Measurements from ENCODE around the gene E4F1.

E4F1 gene

GRCh38 chr16:2177561-2177960, 45.8 kb upstream of the E4F1 start:
- no peak overlapping the region for H3K4me3 ChIP-seq
- no peak overlapping the region for H3K27ac ChIP-seq
- no peak for TF ChIP-seq CTCF (IDR thresholded peaks at IDR 0.05)
- DNase-seq (ENCODE audit: low spot score), result no peak

DNA sequence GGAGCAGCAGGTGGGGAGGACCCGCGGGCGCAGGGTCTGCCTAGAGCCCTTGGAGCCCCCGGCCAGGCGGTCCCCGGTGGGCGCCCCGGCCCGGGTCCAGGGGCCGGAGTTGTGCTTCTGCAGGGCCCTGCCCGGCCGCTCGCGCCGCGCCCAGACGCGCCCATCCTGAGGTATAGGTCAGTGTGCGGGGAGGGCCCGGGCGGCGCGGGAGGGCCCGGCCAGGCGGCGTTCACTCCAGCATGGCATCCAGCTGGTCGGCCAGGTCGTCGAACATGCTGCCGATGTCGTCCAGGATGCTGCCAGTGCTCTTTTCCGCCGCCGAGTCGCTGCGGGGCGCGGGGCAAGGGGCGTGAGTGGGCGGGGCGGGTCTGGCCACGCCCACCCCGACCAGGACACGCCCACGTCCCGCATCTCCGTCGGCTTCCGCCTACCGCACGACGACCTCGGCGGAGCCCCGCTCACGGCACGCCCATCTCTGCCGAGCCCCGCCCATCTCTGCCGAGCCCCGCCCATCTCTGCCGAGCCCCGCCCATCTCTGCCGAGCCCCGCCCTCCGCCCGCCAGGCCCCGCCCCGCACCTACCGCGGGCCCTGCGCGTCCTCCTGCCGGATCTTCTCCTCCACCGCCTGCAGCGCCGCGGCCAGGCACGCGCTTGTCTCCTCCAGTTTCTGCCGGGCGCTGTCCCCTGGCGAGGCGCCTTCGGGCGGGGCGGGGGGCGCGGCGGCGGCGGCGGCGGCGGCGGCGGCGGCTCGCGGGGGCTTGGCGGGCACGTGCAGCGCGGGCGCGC, 44.9 kb upstream of the E4F1 start:
- no peak overlapping the region for H3K4me3 ChIP-seq
- H3K27ac ChIP-seq, result no peak overlapping the region
- no peak for TF ChIP-seq CTCF (IDR thresholded peaks at IDR 0.05)
- DNase-seq (ENCODE audit: low spot score), result no peak

- no peak overlapping the region for H3K4me3 ChIP-seq
- no peak for TF ChIP-seq CTCF (IDR thresholded peaks at IDR 0.05)
- DNase-seq (ENCODE audit: low spot score), result no peak
- H3K27ac ChIP-seq, result no peak overlapping the region
These were observed 44.3 kb upstream of the E4F1 start for GRCh38 chr16:2179107-2179501.

DNA sequence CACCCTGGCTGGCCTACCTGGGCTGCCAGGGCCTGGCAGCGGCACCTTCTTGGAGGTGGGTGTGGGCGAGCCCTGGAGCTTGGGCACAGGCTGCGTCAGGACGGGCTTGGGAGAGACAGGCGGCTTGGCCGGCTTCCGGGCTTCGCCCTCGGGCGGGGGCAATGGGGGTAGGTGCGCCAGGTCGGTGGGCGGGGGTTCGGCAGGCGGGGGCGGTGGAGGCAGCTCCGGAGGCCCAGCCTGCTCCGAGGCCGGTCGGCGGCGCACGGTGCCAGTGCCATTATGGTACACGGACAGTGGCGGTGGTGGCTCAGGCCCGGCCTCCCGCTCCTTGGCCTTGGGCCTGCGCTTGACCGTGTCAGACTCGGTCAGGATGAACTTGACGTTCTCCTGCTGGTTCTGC, 43.8 kb upstream of the E4F1 start:
- Histone ChIP-seq H3K4me3 (no peak overlapping the region), H3K27ac (no peak overlapping the region)
- no peak for DNase-seq (ENCODE audit: low spot score)
- no peak for TF ChIP-seq CTCF (IDR thresholded peaks at IDR 0.05)

DNA sequence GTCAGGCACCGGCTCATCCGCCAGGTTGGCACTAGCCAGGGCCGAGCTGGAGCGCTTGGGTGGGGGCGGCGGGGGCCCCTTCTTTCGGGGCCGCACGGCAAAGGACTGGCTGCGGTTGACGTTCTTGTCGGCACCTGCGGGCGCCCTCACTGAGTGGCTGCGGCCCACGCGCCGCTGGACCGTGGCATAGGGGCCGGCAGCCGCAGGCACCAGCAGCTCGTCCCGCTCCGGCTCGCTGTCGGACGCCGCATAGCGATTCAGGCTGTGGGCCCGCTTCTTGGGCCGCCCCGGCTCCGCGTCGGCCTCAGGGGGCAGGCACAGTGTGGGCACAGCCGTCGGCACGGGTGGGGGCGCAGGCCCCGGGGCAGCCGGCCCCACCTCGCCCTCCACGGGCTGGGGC, 42.9 kb upstream of the E4F1 start:
- DNase-seq (ENCODE audit: low spot score), result no peak
- no peak overlapping the region for H3K27ac ChIP-seq
- no peak overlapping the region for H3K4me3 ChIP-seq
- no peak for TF ChIP-seq CTCF (IDR thresholded peaks at IDR 0.05)

GRCh38 chr16:2180962-2181923, 42.1 kb upstream of the E4F1 start:
- no peak for TF ChIP-seq CTCF (IDR thresholded peaks at IDR 0.05)
- Histone ChIP-seq H3K4me3 (no peak overlapping the region), H3K27ac (no peak overlapping the region)
- no peak for DNase-seq (ENCODE audit: low spot score)

All from coronary artery (tissue), 2 donors.